GM12892 (cell line): ENCODE data around the gene TNRC6B.

Source experiments
- DNase-seq: peaks from one replicate; pipeline ENCODE4 v3.0.0; 2011; ENCODE audit not compliant: insufficient read length
- FAIRE-seq: peaks from 2 replicates; lab custom pipeline; 2011; peaks lifted over from hg19 to GRCh38; lab: Jason Lieb, UNC
- POLR2A ChIP-seq: IDR thresholded peaks from 2 replicates; pipeline ENCODE4 v1.6.1; 2011; ENCODE audit warnings: low read depth, low read length, control low read depth
- POLR2AphosphoS5 ChIP-seq: IDR thresholded peaks from 2 replicates; pipeline ENCODE4 v1.6.1; 2011; ENCODE audit warnings: low read depth, low read length, control low read depth
- TAF1 ChIP-seq: IDR thresholded peaks from 2 replicates; pipeline ENCODE4 v1.6.1; 2011; ENCODE audit warnings: low read depth, mild to moderate bottlenecking, control low read depth, low read length, borderline replicate concordance

The TNRC6B gene

GRCh38 chr22:40279017-40279416 is 101.3 kb downstream of the TNRC6B start:
- TF ChIP-seq POLR2AphosphoS5 (no peak), TAF1 (no peak), POLR2A (no peak)
- FAIRE-seq (no peak), DNase-seq (no peak)

DNA sequence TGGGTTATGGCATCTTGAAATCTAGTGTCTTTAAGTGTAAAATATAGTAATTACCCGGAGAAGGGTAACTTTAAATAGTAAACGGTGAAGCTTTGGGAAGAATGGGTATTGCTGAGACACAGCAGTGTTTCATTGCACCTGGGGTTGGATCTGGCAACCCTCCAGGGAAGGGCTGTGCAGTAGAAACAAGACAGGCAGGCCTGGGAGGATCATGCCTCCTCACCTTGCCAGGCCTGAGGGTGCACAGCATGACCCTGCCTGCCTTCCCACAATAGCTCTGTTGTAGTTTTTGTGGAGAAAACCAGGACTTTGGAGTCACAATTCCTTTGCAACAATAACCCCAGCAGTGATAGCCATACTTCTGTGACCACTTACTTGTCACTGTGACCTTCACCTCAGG is 104.0 kb downstream of the TNRC6B start:
- no peak for DNase-seq
- no peak for FAIRE-seq
- TF ChIP-seq POLR2A (no peak), TAF1 (no peak), POLR2AphosphoS5 (no peak)

DNA sequence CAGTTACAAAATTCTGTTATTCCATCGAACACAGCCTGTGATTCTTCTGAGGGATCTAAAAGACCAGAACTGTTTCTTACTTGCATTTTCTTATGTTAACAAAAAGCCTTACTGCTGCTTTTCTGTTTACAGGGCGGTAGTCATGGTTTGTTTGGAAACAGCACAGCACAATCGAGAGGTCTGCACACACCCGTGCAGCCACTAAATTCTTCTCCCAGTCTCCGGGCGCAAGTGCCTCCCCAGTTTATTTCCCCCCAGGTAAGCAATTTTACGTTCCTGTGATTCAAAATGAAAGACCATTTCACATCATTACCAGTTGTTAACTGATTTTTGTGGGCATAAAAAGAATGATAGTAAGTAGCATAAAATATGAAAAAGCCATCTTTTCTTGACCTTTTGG is 107.8 kb downstream of the TNRC6B start:
- no peak for TF ChIP-seq POLR2AphosphoS5
- no peak for TF ChIP-seq TAF1
- DNase-seq (no peak), FAIRE-seq (no peak)

DNA sequence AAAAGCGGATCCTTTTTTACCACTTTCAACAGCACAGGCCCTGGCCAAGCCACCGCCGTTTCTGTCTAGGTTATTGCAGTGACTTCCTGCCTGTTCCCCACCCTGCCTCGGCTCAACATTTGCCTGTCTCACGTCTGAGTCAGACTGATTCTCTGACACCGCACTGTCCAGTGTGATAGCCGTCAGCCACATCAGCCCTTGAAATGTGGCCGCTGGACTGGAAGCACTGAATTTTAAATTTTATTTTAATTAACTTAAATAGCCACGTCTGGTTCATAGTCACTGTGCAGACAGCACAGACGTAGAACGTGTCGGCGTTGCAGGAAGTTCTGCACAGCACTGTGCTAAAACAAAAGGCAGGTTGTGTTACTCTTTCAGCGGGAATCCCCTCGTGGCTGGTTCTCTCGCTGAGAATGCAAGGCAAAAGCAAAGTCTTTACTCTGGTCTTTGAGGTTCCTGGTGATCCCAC is 112.3 kb downstream of the TNRC6B start:
- FAIRE-seq, result peak; percentile 87

GRCh38 chr22:40290516-40290915 is 112.8 kb downstream of the TNRC6B start:
- TF ChIP-seq POLR2A (no peak), POLR2AphosphoS5 (no peak), TAF1 (no peak)
- DNase-seq (no peak), FAIRE-seq (no peak)

More for the DNA sequence above, 112.3 kb downstream of the TNRC6B start:
- TF ChIP-seq TAF1, result no peak
- TF ChIP-seq POLR2AphosphoS5, result no peak
- peak; percentile 60 for TF ChIP-seq POLR2A
- DNase-seq, result peak; percentile 46

- DNase-seq (no peak), FAIRE-seq (no peak)
- TF ChIP-seq TAF1, result no peak
- no peak for TF ChIP-seq POLR2AphosphoS5
- no peak for TF ChIP-seq POLR2A
Observed at GRCh38 chr22:40294696-40295095, 117.0 kb downstream of the TNRC6B start.

DNA sequence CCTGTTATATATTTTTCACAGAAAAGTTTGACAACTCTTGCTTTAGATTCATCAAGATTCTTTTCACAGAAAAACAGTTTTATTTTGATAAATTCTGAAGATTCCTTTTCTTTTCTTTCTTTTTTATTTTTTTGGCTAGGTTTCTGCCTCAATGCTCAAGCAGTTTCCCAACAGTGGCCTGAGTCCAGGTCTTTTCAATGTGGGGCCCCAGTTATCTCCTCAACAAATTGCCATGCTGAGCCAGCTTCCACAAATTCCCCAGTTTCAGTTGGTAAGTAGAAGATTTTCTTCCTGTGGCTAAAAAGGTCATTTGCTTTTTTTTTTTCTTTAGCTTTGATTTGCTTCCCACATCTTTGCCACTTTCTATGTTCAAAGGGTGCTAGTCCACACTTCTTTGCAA is 122.6 kb downstream of the TNRC6B start:
- no peak for TF ChIP-seq POLR2A
- no peak for TF ChIP-seq TAF1
- no peak for TF ChIP-seq POLR2AphosphoS5
- DNase-seq (no peak), FAIRE-seq (no peak)

- peak; percentile 70 for FAIRE-seq
- TF ChIP-seq POLR2AphosphoS5 (no peak), TAF1 (no peak), POLR2A (no peak)
- DNase-seq, result no peak
Observed at GRCh38 chr22:40300884-40301672, 123.4 kb downstream of the TNRC6B start.

- peak; percentile 42 for FAIRE-seq
- TF ChIP-seq POLR2AphosphoS5, result no peak
- no peak for TF ChIP-seq TAF1
- no peak for TF ChIP-seq POLR2A
- no peak for DNase-seq
Observed at GRCh38 chr22:40302149-40302548, 124.4 kb downstream of the TNRC6B start.

DNA sequence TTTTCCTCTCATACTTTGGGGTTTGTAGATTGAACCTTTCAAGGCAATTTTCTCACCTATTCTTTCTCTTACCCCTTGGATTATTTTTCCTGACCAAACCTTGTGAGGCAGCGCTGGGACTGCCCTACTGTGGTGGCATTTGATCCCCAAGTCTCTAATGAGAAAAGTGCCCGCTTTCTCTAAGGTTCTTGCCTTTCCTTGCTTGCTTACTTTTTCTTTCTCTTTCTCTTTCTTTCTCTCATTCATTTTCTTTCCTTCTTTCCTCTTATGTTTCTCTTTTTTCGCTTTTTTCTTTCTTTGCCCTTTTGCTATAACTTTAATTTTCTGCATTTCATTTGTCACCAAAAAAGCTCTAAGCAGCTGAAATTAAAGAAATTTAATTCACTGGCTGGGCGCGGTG is 127.9 kb downstream of the TNRC6B start:
- TF ChIP-seq TAF1 (no peak), POLR2A (no peak), POLR2AphosphoS5 (no peak)
- FAIRE-seq (no peak), DNase-seq (no peak)

GRCh38 chr22:40308999-40309573 is 131.4 kb downstream of the TNRC6B start:
- TF ChIP-seq TAF1 (no peak), POLR2A (no peak), POLR2AphosphoS5 (no peak)
- DNase-seq (no peak), FAIRE-seq (no peak)

GRCh38 chr22:40309631-40310030 is 131.9 kb downstream of the TNRC6B start:
- FAIRE-seq, result no peak
- TF ChIP-seq TAF1 (no peak), POLR2AphosphoS5 (no peak), POLR2A (no peak)
- no peak for DNase-seq
